ENCODE measurements around the gene METTL6. TPM values are rescaled to one million over a fixed set of nuclear protein-coding genes. Genes with fewer than 3 reads are reported as not detected.
A peak's percentile ranks its signal among the peaks of the same experiment; 100 is the strongest.
"Not testable (repeated sequence)": the region's sequence is repeated elsewhere in the genome, so short reads cannot be mapped to it uniquely, and the experiment has no call there.

The METTL6 gene
- total RNA-seq, 1 experiment from 2014 or later: 19.3 TPM

DNA sequence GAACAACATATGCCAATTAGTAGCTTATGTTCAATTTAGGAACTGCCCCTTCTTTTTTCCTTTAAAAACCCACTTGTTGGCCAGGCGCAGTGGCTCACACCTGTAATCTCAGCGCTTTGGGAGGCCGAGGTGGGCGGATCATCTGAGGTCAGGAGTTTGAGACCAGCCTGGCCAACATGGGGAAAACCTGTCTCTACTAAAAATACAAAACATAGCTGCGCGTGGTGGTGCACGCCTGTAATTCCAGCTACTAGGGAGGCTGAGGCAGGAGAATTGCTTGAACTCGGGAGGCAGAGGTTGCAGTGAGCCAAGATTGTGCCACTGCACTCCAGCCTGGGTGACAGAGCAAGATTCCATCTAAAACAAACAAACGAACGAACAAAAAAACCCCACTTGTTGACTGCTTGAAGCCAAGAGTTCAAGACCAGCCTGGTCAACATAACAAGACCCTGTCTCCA is 42.1 kb downstream of the METTL6 start:
- H3K4me3 ChIP-seq; H3K27ac ChIP-seq; H3K4me1 ChIP-seq (replicated peaks); DNase-seq (ENCODE audit: low read depth in 1 of 2, low spot score in 2 of 2); H3K9me3 ChIP-seq (replicated peaks); H3K36me3 ChIP-seq; H3K27me3 ChIP-seq (replicated peaks): not testable (repeated sequence)

DNA sequence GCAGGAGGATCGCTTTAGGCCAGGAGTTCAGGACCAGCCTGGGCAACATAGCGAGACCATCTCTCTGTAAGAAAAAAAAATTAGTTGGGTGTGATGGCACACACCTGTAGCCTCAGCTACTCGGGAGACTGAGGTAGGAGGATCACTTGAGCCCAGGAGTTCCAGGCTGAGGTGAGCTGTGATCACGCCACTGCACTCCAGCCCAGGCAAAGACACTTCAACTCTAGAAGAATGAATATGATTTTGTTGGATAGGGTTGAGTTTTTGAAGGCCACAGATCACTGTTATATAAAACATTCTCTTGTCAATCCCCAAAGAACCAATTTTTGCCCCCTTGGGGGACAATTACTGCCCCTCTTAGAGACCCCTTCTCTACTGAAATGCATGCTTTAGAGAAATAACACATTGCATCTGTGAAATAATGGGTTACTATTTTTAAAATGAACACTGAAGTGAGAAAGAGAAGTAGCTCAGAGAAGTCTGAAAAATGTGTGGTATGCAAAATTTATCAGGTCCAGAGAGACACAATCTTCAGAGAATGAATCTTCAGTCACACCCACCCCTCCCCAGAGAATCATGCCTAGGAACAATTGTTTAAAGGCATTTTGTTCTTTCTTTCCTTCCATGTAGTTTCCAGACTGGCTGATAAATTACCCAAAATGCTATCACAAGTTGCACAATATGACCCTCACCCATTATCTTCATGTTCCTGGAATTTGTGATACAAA is 42.7 kb downstream of the METTL6 start:
- Histone ChIP-seq H3K4me1 (replicated peaks) (no peaks in the 10 kb centered on the region), H3K4me3 (no peak overlapping the region), H3K27me3 (replicated peaks) (no peaks in the 10 kb centered on the region), H3K36me3 (no peaks in the 10 kb centered on the region), H3K27ac (no peak overlapping the region), H3K9me3 (replicated peaks) (no peaks in the 10 kb centered on the region)
- DNase-seq (ENCODE audit: low read depth in 1 of 2, low spot score in 2 of 2): no peak

- H3K27ac ChIP-seq: no peak overlapping the region
- no peaks in the 10 kb centered on the region for H3K4me1 ChIP-seq (replicated peaks)
- H3K4me3 ChIP-seq: no peak overlapping the region
- H3K9me3 ChIP-seq (replicated peaks): no peaks in the 10 kb centered on the region
- no peak for DNase-seq (ENCODE audit: low read depth in 1 of 2, low spot score in 2 of 2)
- no peaks in the 10 kb centered on the region for H3K36me3 ChIP-seq
- no peaks in the 10 kb centered on the region for H3K27me3 ChIP-seq (replicated peaks)
Observed at GRCh38 chr3:15382405-15382923, 44.9 kb downstream of the METTL6 start.

DNA sequence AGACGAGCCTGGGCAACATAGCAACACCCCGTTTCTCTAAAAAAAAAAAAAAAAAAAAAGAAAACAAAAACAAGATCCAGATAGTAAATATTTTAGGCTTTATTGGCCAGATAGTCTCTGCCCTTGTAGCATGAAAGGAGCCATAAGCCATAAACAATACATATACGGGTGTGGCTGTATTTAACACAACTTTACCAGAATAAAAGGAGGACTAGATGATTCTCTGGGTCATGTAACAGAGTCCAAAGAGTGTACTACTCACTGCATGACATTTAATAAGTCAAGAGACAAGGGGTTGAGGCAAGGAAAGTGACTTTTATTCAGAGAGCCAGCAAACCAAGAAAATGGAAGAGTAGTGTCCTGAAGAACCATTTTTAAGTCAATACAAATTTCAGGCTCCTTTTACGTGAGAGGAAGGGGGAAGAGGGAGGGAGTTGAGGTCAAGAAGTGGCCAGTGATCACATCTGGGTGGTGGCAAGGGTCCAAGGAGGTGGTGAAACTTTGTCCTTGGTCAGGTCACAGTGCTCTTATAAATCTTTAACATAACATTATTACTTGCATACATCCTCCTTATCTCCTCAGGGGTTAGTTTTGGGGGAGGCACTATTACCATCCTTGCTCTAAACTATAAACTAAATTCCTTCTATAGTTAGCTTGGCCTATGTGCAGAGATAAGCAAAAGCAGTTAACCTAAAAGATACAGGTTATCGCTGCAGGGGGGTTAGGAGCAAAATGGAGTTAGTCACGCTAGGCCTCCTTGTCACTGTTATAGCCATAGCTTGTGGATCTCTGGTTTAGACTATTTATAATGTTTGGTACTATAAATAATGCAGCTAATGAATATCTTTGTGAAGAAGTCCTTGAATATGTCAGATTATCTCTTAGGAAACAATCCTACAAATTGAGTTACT is 46.1 kb downstream of the METTL6 start:
- H3K27me3 ChIP-seq (replicated peaks): no peaks in the 10 kb centered on the region
- H3K4me3 ChIP-seq: no peak overlapping the region
- H3K36me3 ChIP-seq: no peaks in the 10 kb centered on the region
- no peaks in the 10 kb centered on the region for H3K9me3 ChIP-seq (replicated peaks)
- no peak for DNase-seq (ENCODE audit: low read depth in 1 of 2, low spot score in 2 of 2)
- no peak overlapping the region for H3K27ac ChIP-seq
- H3K4me1 ChIP-seq (replicated peaks): no peaks in the 10 kb centered on the region

- DNase-seq (ENCODE audit: low read depth in 1 of 2, low spot score in 2 of 2): peak; percentile 72 to 91
- Histone ChIP-seq H3K36me3 (no peaks in the 10 kb centered on the region), H3K4me1 (replicated peaks) (no peaks in the 10 kb centered on the region), H3K27ac (peak overlapping the region; percentile 37), H3K27me3 (replicated peaks) (no peaks in the 10 kb centered on the region), H3K4me3 (no peak overlapping the region), H3K9me3 (replicated peaks) (no peaks in the 10 kb centered on the region)
Observed at GRCh38 chr3:15377961-15378791, 49.2 kb downstream of the METTL6 start.

- DNase-seq (ENCODE audit: low read depth in 1 of 2, low spot score in 2 of 2): no peak
- Histone ChIP-seq H3K36me3 (no peaks in the 10 kb centered on the region), H3K4me1 (replicated peaks) (no peaks in the 10 kb centered on the region), H3K4me3 (no peak overlapping the region), H3K27me3 (replicated peaks) (no peaks in the 10 kb centered on the region), H3K27ac (no peak overlapping the region), H3K9me3 (replicated peaks) (no peaks in the 10 kb centered on the region)
Observed at GRCh38 chr3:15375461-15376000, 51.8 kb downstream of the METTL6 start.

DNA sequence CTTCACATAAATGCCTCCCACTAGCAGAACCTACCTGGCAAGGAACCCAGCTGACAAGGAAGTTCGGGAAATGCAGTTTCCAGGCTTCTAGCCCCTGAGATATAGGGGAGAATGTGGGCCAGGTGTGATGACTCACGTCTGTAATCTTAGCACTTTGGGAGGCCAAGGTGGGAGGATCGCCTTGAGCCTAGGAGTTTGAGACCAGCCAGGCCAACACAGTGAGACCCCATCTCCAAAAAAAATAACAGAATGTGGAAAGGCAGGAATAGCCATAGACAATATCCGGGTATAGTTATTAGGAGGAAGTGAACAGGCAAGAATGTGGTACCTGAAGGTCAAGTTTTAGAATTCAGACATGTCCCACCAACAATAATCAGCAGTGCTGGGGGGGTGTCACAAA is 54.4 kb downstream of the METTL6 start:
- H3K27me3 ChIP-seq (replicated peaks): no peaks in the 10 kb centered on the region
- DNase-seq (ENCODE audit: low read depth in 1 of 2, low spot score in 2 of 2): no peak
- no peak overlapping the region for H3K27ac ChIP-seq
- no peaks in the 10 kb centered on the region for H3K9me3 ChIP-seq (replicated peaks)
- H3K4me1 ChIP-seq (replicated peaks): no peaks in the 10 kb centered on the region
- H3K4me3 ChIP-seq: no peak overlapping the region
- no peaks in the 10 kb centered on the region for H3K36me3 ChIP-seq

DNA sequence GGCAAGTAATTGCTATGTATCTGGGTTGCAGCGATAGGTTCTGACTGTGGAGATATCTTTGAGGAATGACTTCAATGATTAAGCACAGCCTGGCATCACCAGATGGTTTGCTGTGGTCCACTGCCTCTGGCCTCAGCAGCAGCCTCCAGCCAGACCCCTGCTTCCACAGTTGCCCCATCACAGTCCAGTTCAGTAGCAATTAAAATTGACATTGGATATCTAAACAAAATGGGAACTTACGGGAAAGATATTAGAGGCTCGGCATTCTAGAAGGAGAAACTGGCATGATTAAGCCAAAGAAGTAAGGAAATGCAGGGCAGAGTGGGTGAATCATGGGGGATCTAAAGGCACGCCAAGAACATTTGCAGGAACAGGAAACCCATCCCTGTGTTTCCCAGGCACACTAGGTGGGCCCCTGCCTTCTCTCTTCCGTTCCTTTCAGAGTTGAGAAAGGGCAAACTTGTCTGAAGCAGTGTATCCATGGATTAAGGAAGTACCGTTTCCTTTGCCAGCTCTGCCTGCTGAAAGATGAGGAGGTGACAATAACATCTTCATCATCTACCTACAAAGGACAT is 58.7 kb downstream of the METTL6 start:
- no peaks in the 10 kb centered on the region for H3K36me3 ChIP-seq
- no peak for DNase-seq (ENCODE audit: low read depth in 1 of 2, low spot score in 2 of 2)
- H3K9me3 ChIP-seq (replicated peaks): no peaks in the 10 kb centered on the region
- no peaks in the 10 kb centered on the region for H3K27me3 ChIP-seq (replicated peaks)
- H3K4me3 ChIP-seq: no peak overlapping the region
- 0 out of 2 replicates have a peak, but pooled peaks cover 6% of the 10 kb centered on the region for H3K4me1 ChIP-seq (replicated peaks)
- no peak overlapping the region for H3K27ac ChIP-seq

- DNase-seq (ENCODE audit: low read depth in 1 of 2, low spot score in 2 of 2): no peak
- no peaks in the 10 kb centered on the region for H3K9me3 ChIP-seq (replicated peaks)
- no peaks in the 10 kb centered on the region for H3K36me3 ChIP-seq
Observed at GRCh38 chr3:15367059-15367458, 60.3 kb downstream of the METTL6 start.

GRCh38 chr3:15364078-15364477 is 63.3 kb downstream of the METTL6 start:
- H3K9me3 ChIP-seq (replicated peaks); H3K4me1 ChIP-seq (replicated peaks); H3K27ac ChIP-seq; H3K27me3 ChIP-seq (replicated peaks); H3K36me3 ChIP-seq; DNase-seq (ENCODE audit: low read depth in 1 of 2, low spot score in 2 of 2); H3K4me3 ChIP-seq: not testable (repeated sequence)

More at GRCh38 chr3:15367059-15367458, 60.3 kb downstream of the METTL6 start:
- Histone ChIP-seq H3K4me3 (no peak overlapping the region), H3K27ac (no peak overlapping the region), H3K27me3 (replicated peaks) (no peaks in the 10 kb centered on the region), H3K4me1 (replicated peaks) (peaks cover 6% of the 10 kb centered on the region; the same call in 1 of the 2 replicates)

DNA sequence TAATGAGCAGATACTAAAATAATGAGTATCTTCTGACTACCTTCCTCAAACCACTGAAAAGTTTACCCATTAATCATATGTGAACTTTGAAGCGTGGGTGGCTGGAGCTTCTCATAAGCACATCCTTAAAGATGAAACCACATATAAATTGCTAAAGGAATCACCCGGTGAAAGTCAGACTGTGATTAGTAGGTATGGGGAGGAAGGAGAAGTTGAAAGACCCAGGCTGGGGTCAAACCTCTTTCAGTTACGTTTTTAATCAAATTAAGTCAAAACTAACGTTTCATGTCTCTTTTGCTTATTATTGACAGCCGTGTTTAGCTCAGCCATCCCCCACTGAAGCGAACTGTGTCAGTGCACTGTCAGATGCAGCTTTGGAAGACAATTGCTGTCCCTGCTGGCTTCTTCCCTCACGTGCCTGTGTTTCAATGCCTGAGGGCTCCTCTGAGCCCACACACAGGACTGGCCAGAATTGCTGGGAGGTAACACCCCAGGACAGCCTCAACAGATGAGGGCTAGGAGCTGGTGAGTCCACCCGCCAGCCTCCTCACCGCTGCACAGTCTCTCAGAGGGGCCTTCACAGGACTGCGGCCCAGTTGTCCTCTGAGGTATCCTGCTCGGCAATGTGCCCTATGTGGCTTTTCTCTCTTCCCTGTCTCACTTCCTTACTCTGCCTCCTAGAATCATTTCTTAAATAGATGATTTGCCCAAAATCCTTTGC is 65.7 kb downstream of the METTL6 start:
- Histone ChIP-seq H3K4me1 (replicated peaks) (peaks cover under 1% of the 10 kb centered on the region), H3K9me3 (replicated peaks) (no peaks in the 10 kb centered on the region), H3K27ac (no peak overlapping the region), H3K27me3 (replicated peaks) (no peaks in the 10 kb centered on the region), H3K36me3 (no peaks in the 10 kb centered on the region), H3K4me3 (no peak overlapping the region)
- no peak for DNase-seq (ENCODE audit: low read depth in 1 of 2, low spot score in 2 of 2)

DNA sequence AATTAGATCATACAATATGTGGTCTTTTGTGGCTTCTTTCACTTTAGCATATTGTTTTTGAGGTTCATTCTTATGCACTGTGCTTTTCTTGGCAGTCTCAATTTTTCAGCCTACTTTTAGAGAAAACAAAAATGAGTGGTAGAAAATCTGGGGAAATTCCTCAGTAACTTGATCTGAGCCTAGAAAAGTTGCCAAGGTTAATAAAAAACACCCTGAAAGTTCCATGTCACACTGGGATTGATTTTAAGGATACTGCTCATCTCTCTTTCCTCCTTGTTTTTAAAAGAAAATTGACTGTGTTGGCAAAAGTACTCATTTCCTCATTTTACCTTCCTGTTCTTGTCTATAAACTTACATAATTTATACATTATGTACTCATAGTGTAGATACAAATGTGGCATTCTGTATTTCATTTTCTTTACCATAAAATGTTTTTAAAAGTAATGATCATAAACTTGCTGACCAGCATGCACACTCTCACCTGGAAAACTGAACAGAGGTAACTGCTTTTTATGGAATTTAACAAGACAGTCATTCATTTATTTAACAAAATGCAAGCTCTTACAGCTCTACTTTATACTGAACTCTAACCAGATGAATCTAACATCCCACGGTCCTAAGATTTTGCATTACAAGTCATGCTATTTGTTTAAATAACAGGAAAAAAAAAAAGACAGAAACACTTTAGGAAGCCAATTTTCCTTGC is 66.4 kb downstream of the METTL6 start:
- Histone ChIP-seq H3K36me3 (no peaks in the 10 kb centered on the region), H3K4me1 (replicated peaks) (no peaks in the 10 kb centered on the region; the same call in none of the 2 replicates), H3K4me3 (no peak overlapping the region), H3K27me3 (replicated peaks) (no peaks in the 10 kb centered on the region), H3K27ac (no peak overlapping the region), H3K9me3 (replicated peaks) (no peaks in the 10 kb centered on the region)
- no peak for DNase-seq (ENCODE audit: low read depth in 1 of 2, low spot score in 2 of 2)
